ENCODE results near the gene BRD1.

The BRD1 gene

GRCh38 chr22:49850959-49851802 is 23.5 kb upstream of the BRD1 start:
- no peak for TF ChIP-seq CTCF (IDR thresholded peaks at IDR 0.05; ENCODE audit: low read depth, low read length)
- DNase-seq (ENCODE audit: extremely low read depth, low read depth), result no peak

- no peak for TF ChIP-seq CTCF (IDR thresholded peaks at IDR 0.05; ENCODE audit: low read depth, low read length)
- DNase-seq (ENCODE audit: extremely low read depth, low read depth), result no peak
These were observed 22.6 kb upstream of the BRD1 start for GRCh38 chr22:49850021-49850911.

GRCh38 chr22:49849161-49850020 is 21.7 kb upstream of the BRD1 start:
- TF ChIP-seq CTCF (IDR thresholded peaks at IDR 0.05; ENCODE audit: low read depth, low read length), result no peak
- no peak for DNase-seq (ENCODE audit: extremely low read depth, low read depth)

GRCh38 chr22:49848690-49849160 is 21.1 kb upstream of the BRD1 start:
- DNase-seq (ENCODE audit: extremely low read depth, low read depth), result no peak
- TF ChIP-seq CTCF (IDR thresholded peaks at IDR 0.05; ENCODE audit: low read depth, low read length), result no peak

GRCh38 chr22:49847751-49848689 is 20.3 kb upstream of the BRD1 start:
- DNase-seq (ENCODE audit: extremely low read depth, low read depth), result no peak
- TF ChIP-seq CTCF (IDR thresholded peaks at IDR 0.05; ENCODE audit: low read depth, low read length), result no peak

All from AG09319 (cell line).